Vagina (tissue), 2 donors: ENCODE results near the gene STK32B. TPM values are rescaled to one million over a fixed set of nuclear protein-coding genes. Genes with fewer than 3 reads are reported as not detected.

ENCODE experiments used
- DNase-seq, 2 donors: peaks; one replicate each; pipeline ENCODE4 v3.0.0-alpha.2; 2017; ENCODE audit errors: extremely low spot score in 2 of 2
- H3K27ac ChIP-seq: fragments of 200-600 bp; sonication (generic); one replicate; pipeline ENCODE4 v1.5.1; 2019
- H3K27me3 ChIP-seq: fragments of 200-600 bp; sonication (generic); one replicate; pipeline ENCODE4 v1.5.1; 2019
- H3K36me3 ChIP-seq, 2 donors: fragments of 200-600 bp; sonication (generic); one replicate each; pipeline ENCODE4 v1.5.1; 2017 to 2019
- H3K4me1 ChIP-seq: fragments of 200-600 bp; sonication (generic); one replicate; pipeline ENCODE4 v1.5.1; 2019
- H3K4me3 ChIP-seq, 2 donors: fragments of 200-600 bp; sonication (generic); 1 replicate in 1 of 2; 2 replicates in 1 of 2; pipeline ENCODE4 v1.5.1; 2016 to 2019
- H3K9me3 ChIP-seq: fragments of 200-600 bp; sonication (generic); one replicate; pipeline ENCODE4 v1.5.1; 2019
- CTCF ChIP-seq, 3 experiments: fragments of 450-650 bp in 2 of 3; fragments of 200-600 bp in 1 of 3; sonication (generic) in 1 of 3; IDR thresholded peaks; one replicate each; pipeline ENCODE4 v1.5.1; 2017 to 2019; ENCODE audit warnings: antibody characterized with exemption in 3 of 3, mild to moderate bottlenecking in 2 of 3, moderate library complexity in 2 of 3
- POLR2A ChIP-seq, 2 donors: fragments of 450-650 bp; IDR thresholded peaks; one replicate each; pipeline ENCODE4 v1.6.1; 2017; ENCODE audit warnings: antibody characterized with exemption in 2 of 2, mild to moderate bottlenecking in 2 of 2, moderate library complexity in 2 of 2
- POLR2AphosphoS5 ChIP-seq, 2 donors: sonication (generic); formaldehyde crosslinking; IDR thresholded peaks; one replicate each; pipeline ENCODE4 v1.9.0; 2017; ENCODE audit warnings: antibody characterized with exemption in 2 of 2, mild to moderate bottlenecking in 2 of 2, low read depth in 1 of 2; ENCODE audit not compliant: insufficient read depth in 1 of 2
- intact Hi-C: fragments of 100-400 bp; cut with DNase I; formaldehyde crosslinking; loops from one replicate; pipeline ENCODE4 v1.15.1; 2023
- total RNA-seq: library from RNA; depleted of rRNA; stranded (reverse); fragments of >200 nt; gene quantifications from one replicate; pipeline ENCODE4 v1.2.3, GENCODE V29; 2016

Gene STK32B
- total RNA-seq, 1 donor from 2014 or later, result 6.4 TPM

- intact Hi-C loops, result no loop called here
- no peak overlapping the region for H3K4me3 ChIP-seq
- no peak overlapping the region for H3K27ac ChIP-seq
- DNase-seq, result no peak
- H3K36me3 ChIP-seq, result no peaks in the 10 kb centered on the region
- no peaks in the 10 kb centered on the region for H3K9me3 ChIP-seq
- no peaks in the 10 kb centered on the region for H3K4me1 ChIP-seq
- H3K27me3 ChIP-seq, result no peaks in the 10 kb centered on the region
- TF ChIP-seq POLR2AphosphoS5 (IDR thresholded peaks at IDR 0.05; ENCODE audit: insufficient read depth in 1 of 2, low read depth in 1 of 2) (no peak), CTCF (IDR thresholded peaks at IDR 0.05) (no peak), POLR2A (IDR thresholded peaks at IDR 0.05) (no peak)
Measured at GRCh38 chr4:5029447-5029846, 21.8 kb upstream of the STK32B start.

GRCh38 chr4:5030221-5030620 is 21.1 kb upstream of the STK32B start:
- no peak for TF ChIP-seq POLR2A (IDR thresholded peaks at IDR 0.05)
- TF ChIP-seq CTCF (IDR thresholded peaks at IDR 0.05), result no peak
- no peak for TF ChIP-seq POLR2AphosphoS5 (IDR thresholded peaks at IDR 0.05; ENCODE audit: insufficient read depth in 1 of 2, low read depth in 1 of 2)
- intact Hi-C loops, result no loop called here
- H3K36me3 ChIP-seq, result no peaks in the 10 kb centered on the region
- no peaks in the 10 kb centered on the region for H3K4me1 ChIP-seq
- DNase-seq, result no peak
- no peaks in the 10 kb centered on the region for H3K27me3 ChIP-seq
- H3K4me3 ChIP-seq, result no peak overlapping the region
- no peak overlapping the region for H3K27ac ChIP-seq
- H3K9me3 ChIP-seq, result no peaks in the 10 kb centered on the region

- H3K36me3 ChIP-seq, result no peaks in the 10 kb centered on the region
- H3K4me1 ChIP-seq, result no peaks in the 10 kb centered on the region
- H3K4me3 ChIP-seq, result no peak overlapping the region
- H3K27me3 ChIP-seq, result no peaks in the 10 kb centered on the region
- intact Hi-C loops, result no loop called here
- DNase-seq, result no peak
- TF ChIP-seq CTCF (IDR thresholded peaks at IDR 0.05), result no peak
- no peaks in the 10 kb centered on the region for H3K9me3 ChIP-seq
- H3K27ac ChIP-seq, result no peak overlapping the region
Measured at GRCh38 chr4:5030927-5031326, 20.4 kb upstream of the STK32B start.

- TF ChIP-seq CTCF (IDR thresholded peaks at IDR 0.05) (no peak), POLR2AphosphoS5 (IDR thresholded peaks at IDR 0.05; ENCODE audit: insufficient read depth in 1 of 2, low read depth in 1 of 2) (no peak)
- Histone ChIP-seq H3K4me3 (no peak overlapping the region), H3K9me3 (no peaks in the 10 kb centered on the region), H3K36me3 (no peaks in the 10 kb centered on the region), H3K27ac (no peak overlapping the region), H3K4me1 (no peaks in the 10 kb centered on the region), H3K27me3 (no peaks in the 10 kb centered on the region)
- intact Hi-C loops, result no loop called here
- DNase-seq, result no peak
Measured at GRCh38 chr4:5032813-5033212, 18.5 kb upstream of the STK32B start.

GRCh38 chr4:5033281-5033841 is 17.9 kb upstream of the STK32B start:
- Histone ChIP-seq H3K27ac (no peak overlapping the region), H3K4me3 (no peak overlapping the region), H3K9me3 (no peaks in the 10 kb centered on the region), H3K36me3 (no peaks in the 10 kb centered on the region), H3K27me3 (no peaks in the 10 kb centered on the region), H3K4me1 (no peaks in the 10 kb centered on the region)
- DNase-seq, result no peak
- intact Hi-C loops, result no loop called here
- TF ChIP-seq CTCF (IDR thresholded peaks at IDR 0.05) (no peak), POLR2AphosphoS5 (IDR thresholded peaks at IDR 0.05; ENCODE audit: insufficient read depth in 1 of 2, low read depth in 1 of 2) (peak in 1 of 2 donors; percentile 24)
